SK-N-SH (cell line): Measurements from ENCODE around the gene LDHD. TPM values are rescaled to one million over a fixed set of nuclear protein-coding genes. Genes with fewer than 3 reads are reported as not detected.

ENCODE experiments used
- CTCF ChIA-PET: fragments of 300-600, 350-600 bp; formaldehyde crosslinking; extraction: SDS; loops from one replicate; lab custom pipeline; 2021; lab: Yijun Ruan, JAX
- POLR2A ChIA-PET: fragments of 350-600 bp; sonication (Branson Sonifier 250); formaldehyde crosslinking; extraction: SDS; loops from one replicate; lab custom pipeline; 2020; ENCODE audit warnings: antibody characterized with exemption, inconsistent platforms; lab: Yijun Ruan, JAX
- DNase-seq: peaks from one replicate; pipeline ENCODE4 v3.0.0; 2012
- H2AFZ ChIP-seq: fragments of 200-600 bp; sonication (generic); 2 replicates; pipeline ENCODE4 v1.8.1; 2016; ENCODE audit warnings: antibody characterized with exemption, mild to moderate bottlenecking, low read depth
- H3F3A ChIP-seq: fragments of 200-600 bp; sonication (generic); replicated peaks from 2 replicates; pipeline ENCODE3; 2016; ENCODE audit warnings: antibody characterized with exemption, mild to moderate bottlenecking; ENCODE audit not compliant: insufficient read depth
- H3K27ac ChIP-seq, 2 experiments: fragments of 200-500 bp in 1 of 2; fragments of 200-600 bp in 1 of 2; sonication (Bioruptor generic) in 1 of 2; sonication (generic), shearing (Covaris generic) in 1 of 2; 2 replicates each; pipeline versions ENCODE4 v1.5.1 to v1.6.1; 2014 to 2016; ENCODE audit warnings: low read depth in 2 of 2, inconsistent platforms in 1 of 2, low read length in 1 of 2, mild to moderate bottlenecking in 1 of 2, mixed read lengths in 1 of 2
- H3K27me3 ChIP-seq: fragments of 200-600 bp; sonication (generic), shearing (Covaris generic); 2 replicates; pipeline ENCODE4 v1.6.1; 2016; ENCODE audit warnings: mixed run types; ENCODE audit not compliant: insufficient read depth
- H3K36me3 ChIP-seq, 2 experiments: fragments of 200-500 bp in 1 of 2; fragments of 200-600 bp in 1 of 2; sonication (Bioruptor generic) in 1 of 2; sonication (generic) in 1 of 2; replicated peaks in 1 of 2; 2 replicates each; pipeline versions ENCODE3 to v1.5.1; 2014 to 2016; ENCODE audit warnings: low read length in 1 of 2, mild to moderate bottlenecking in 1 of 2; ENCODE audit not compliant: insufficient read depth in 2 of 2, control insufficient read depth in 1 of 2
- H3K4me1 ChIP-seq, 2 experiments: fragments of 200-500 bp in 1 of 2; fragments of 200-600 bp in 1 of 2; sonication (Bioruptor generic) in 1 of 2; sonication (generic), shearing (Covaris generic) in 1 of 2; 2 replicates each; pipeline versions ENCODE4 v1.5.1 to v1.6.1; 2014 to 2016; ENCODE audit warnings: low read depth in 1 of 2, low read length in 1 of 2, mixed run types in 1 of 2; ENCODE audit not compliant: insufficient read depth in 2 of 2, control insufficient read depth in 1 of 2
- H3K4me2 ChIP-seq: fragments of 200-600 bp; sonication (generic), shearing (Covaris generic); 2 replicates; pipeline ENCODE4 v1.6.1; 2017; ENCODE audit warnings: mixed run types
- H3K4me3 ChIP-seq, 2 experiments: fragments of 200-500 bp in 1 of 2; fragments of 200-600 bp in 1 of 2; sonication (Bioruptor generic) in 1 of 2; sonication (generic), shearing (Covaris generic) in 1 of 2; 2 replicates each; pipeline versions ENCODE4 v1.5.1 to v1.8.1; 2014 to 2016; ENCODE audit warnings: low read depth in 2 of 2, inconsistent platforms in 1 of 2, low read length in 1 of 2, mild to moderate bottlenecking in 1 of 2, mixed read lengths in 1 of 2, moderate library complexity in 1 of 2
- H3K79me2 ChIP-seq: fragments of 200-600 bp; sonication (generic); 2 replicates; pipeline ENCODE4 v1.8.1; 2017; ENCODE audit warnings: mild to moderate bottlenecking; ENCODE audit not compliant: insufficient read depth
- H3K9ac ChIP-seq: fragments of 200-600 bp; sonication (generic); 2 replicates; pipeline ENCODE4 v1.6.1; 2017; ENCODE audit warnings: mixed run types
- H3K9me2 ChIP-seq: fragments of 200-600 bp; sonication (generic); 2 replicates; pipeline ENCODE4 v1.6.1; 2017; ENCODE audit warnings: mixed run types
- H3K9me3 ChIP-seq: fragments of 200-600 bp; sonication (generic); 2 replicates; pipeline ENCODE4 v1.6.1; 2017; ENCODE audit warnings: mixed run types, mild to moderate bottlenecking, moderate library complexity
- H4K20me1 ChIP-seq: fragments of 200-600 bp; sonication (generic); 2 replicates; pipeline ENCODE4 v1.6.1; 2017; ENCODE audit warnings: mild to moderate bottlenecking, mixed run types; ENCODE audit not compliant: insufficient read depth
- CHD2 ChIP-seq: fragments of 150-350 bp; IDR thresholded peaks from 2 replicates; pipeline ENCODE4 v1.6.1; 2018; ENCODE audit warnings: low read length; ENCODE audit not compliant: partially characterized antibody
- EZH2phosphoT487 ChIP-seq: fragments of 200-600 bp; sonication (generic); IDR thresholded peaks from 2 replicates; pipeline ENCODE4 v1.6.1; 2017; ENCODE audit warnings: low read depth, mixed run types, mild to moderate bottlenecking, antibody characterized with exemption, moderate library complexity, borderline replicate concordance
- FOSL2 ChIP-seq: IDR thresholded peaks from 2 replicates; pipeline ENCODE4 v1.4.0; 2012; ENCODE audit warnings: low read depth, mild to moderate bottlenecking, moderate library complexity, borderline replicate concordance
- FOXJ3 ChIP-seq: sonication (generic); formaldehyde crosslinking; IDR thresholded peaks from 2 replicates; pipeline ENCODE4 v1.5.1; 2020; ENCODE audit warnings: mild to moderate bottlenecking, missing genetic modification reagents
- FOXM1 ChIP-seq: IDR thresholded peaks from 2 replicates; pipeline ENCODE4 v1.4.0; 2012; ENCODE audit warnings: low read depth, mild to moderate bottlenecking
- GATA2 ChIP-seq: sonication (generic); formaldehyde crosslinking; IDR thresholded peaks from 2 replicates; pipeline ENCODE4 v1.5.0; 2020; ENCODE audit warnings: mild to moderate bottlenecking, missing genetic modification reagents
- IRF3 ChIP-seq: fragments of 150-350 bp; IDR thresholded peaks from 2 replicates; pipeline ENCODE4 v1.6.1; 2016; ENCODE audit warnings: mild to moderate bottlenecking, low read depth, low read length
- MAX ChIP-seq: IDR thresholded peaks from 2 replicates; pipeline ENCODE4 v1.4.0; 2012; ENCODE audit warnings: low read depth
- NFIC ChIP-seq: IDR thresholded peaks from 2 replicates; pipeline ENCODE4 v1.4.0; 2012; ENCODE audit warnings: borderline replicate concordance
- NRF1 ChIP-seq: IDR thresholded peaks from 2 replicates; pipeline ENCODE4 v1.6.1; 2012; ENCODE audit warnings: low read depth, mild to moderate bottlenecking, low read length
- SIN3A ChIP-seq: IDR thresholded peaks from 2 replicates; pipeline ENCODE4 v1.6.1; 2012; ENCODE audit warnings: low read depth, mild to moderate bottlenecking, low read length, moderate library complexity, borderline replicate concordance
- SMC3 ChIP-seq: IDR thresholded peaks from 2 replicates; pipeline ENCODE4 v1.6.1; 2012; ENCODE audit warnings: low read depth, low read length, improper control_type of control experiment
- TEAD4 ChIP-seq: IDR thresholded peaks from 2 replicates; pipeline ENCODE4 v1.4.0; 2012; ENCODE audit warnings: mild to moderate bottlenecking, borderline replicate concordance; ENCODE audit not compliant: insufficient read depth
- USF2 ChIP-seq: fragments of 150-350 bp; IDR thresholded peaks from 2 replicates; pipeline ENCODE4 v1.6.1; 2017; ENCODE audit warnings: antibody characterized with exemption, low read length, low read depth, borderline replicate concordance
- ZBTB33 ChIP-seq: IDR thresholded peaks from 2 replicates; pipeline ENCODE4 v1.4.0; 2012; ENCODE audit warnings: low read depth, borderline replicate concordance
- WGBS: methylation state at CpG from one replicate; pipeline ENCODE4 v1.1.6; 2017; ENCODE audit warnings: low lambda C conversion rate; 5-methylcytosine and 5-hydroxymethylcytosine counted together
- polyA plus RNA-seq, 3 experiments: library from polyadenylated mRNA; depleted of rRNA; stranded (reverse); fragments of >200 nt; gene quantifications; 2 replicates each; pipeline ENCODE4 v1.2.3, GENCODE V29; 2012

The LDHD gene
- polyA plus RNA-seq, 1 of the 3 experiments (the other 2 are of a cell fraction), result 0.53 TPM

GRCh38 chr16:75073545-75074303 lies 42.9 kb downstream of the LDHD start:
- peaks cover 9 to 46% of the 10 kb centered on the region in 2 experiments; a peak in 2 of 4 replicates for H3K4me1 ChIP-seq
- no peaks in the 10 kb centered on the region; the same call in 1 of the 2 replicates for H3K9me3 ChIP-seq
- no peaks in the 10 kb centered on the region for H3F3A ChIP-seq
- H4K20me1 ChIP-seq, result peaks cover 38% of the 10 kb centered on the region
- H3K27me3 ChIP-seq, result no peaks in the 10 kb centered on the region
- H3K36me3 ChIP-seq, result no peaks in the 10 kb centered on the region
- no peak for DNase-seq
- no peaks in the 10 kb centered on the region for H3K9me2 ChIP-seq
- H2AFZ ChIP-seq, result no peak overlapping the region
- peaks cover 86% of the 10 kb centered on the region for H3K79me2 ChIP-seq
- WGBS, result 94% methylated on average over 20 of the region's 20 CpGs
- H3K4me3 ChIP-seq, result no peak overlapping the region
- TF ChIP-seq MAX, result no peak
- TF ChIP-seq IRF3, result no peak
- TF ChIP-seq USF2, result no peak
- ChIA-PET CTCF (interaction anchor here (1.0 to 1.5 kb wide), 2 partner anchors 15 to 37 kb away, joined by 3 to 4 read pairs; no protein-coding TSS in a partner anchor), POLR2A (no interaction called here)
- H3K4me2 ChIP-seq, result no peak overlapping the region
- no peak overlapping the region for H3K9ac ChIP-seq
- no peak overlapping the region for H3K27ac ChIP-seq

- Histone ChIP-seq H2AFZ (no peak overlapping the region), H3K79me2 (peaks cover 83% of the 10 kb centered on the region), H4K20me1 (peaks cover 38% of the 10 kb centered on the region), H3F3A (no peaks in the 10 kb centered on the region), H3K9me2 (no peaks in the 10 kb centered on the region), H3K9ac (no peak overlapping the region), H3K4me1 (peaks cover 9 to 53% of the 10 kb centered on the region in 2 experiments; a peak in 2 of 4 replicates), H3K4me2 (no peak overlapping the region), H3K36me3 (no peaks in the 10 kb centered on the region), H3K27me3 (no peaks in the 10 kb centered on the region), H3K27ac (no peak overlapping the region), H3K4me3 (no peak overlapping the region), H3K9me3 (no peaks in the 10 kb centered on the region)
- WGBS, result 100% methylated on average over 2 of the region's 2 CpGs
- ChIA-PET CTCF (interaction anchor here (0.8 to 2.7 kb wide), 4 partner anchors 17 to 74 kb away, joined by 3 to 12 read pairs (median 4); partner anchors contain the start of gene ZNRF1), POLR2A (no interaction called here)
- no peak for DNase-seq
- no peak for TF ChIP-seq ZBTB33
- no peak for TF ChIP-seq GATA2
- TF ChIP-seq FOXM1, result no peak
- TF ChIP-seq NRF1, result no peak
- TF ChIP-seq FOXJ3 (CRISPR knock-in tag), result no peak
- no peak for TF ChIP-seq CHD2
- TF ChIP-seq SIN3A, result no peak
- TF ChIP-seq SMC3, result no peak
- no peak for TF ChIP-seq EZH2phosphoT487
- TF ChIP-seq FOSL2, result no peak
- no peak for TF ChIP-seq TEAD4
- no peak for TF ChIP-seq USF2
- no peak for TF ChIP-seq NFIC
These were observed 44.2 kb downstream of the LDHD start for GRCh38 chr16:75072239-75072947.
